Gastroesophageal sphincter (tissue), 3 donors: ENCODE measurements around the gene TBC1D10B.

Experiments
- POLR2AphosphoS5 ChIP-seq: sonication (generic); formaldehyde crosslinking; IDR thresholded peaks from one replicate; pipeline ENCODE4 v1.6.1; 2017; ENCODE audit warnings: antibody characterized with exemption
- TF ChIP-seq, protein P1 (sequence below), 4 experiments: fragments of 200-600 bp in 2 of 4; fragments of 450-650 bp in 2 of 4; sonication (generic) in 1 of 4; IDR thresholded peaks; one replicate each; pipeline ENCODE4 v1.5.1; 2017 to 2019; ENCODE audit warnings: antibody characterized with exemption in 4 of 4, mild to moderate bottlenecking in 2 of 4, moderate library complexity in 2 of 4

DNA sequence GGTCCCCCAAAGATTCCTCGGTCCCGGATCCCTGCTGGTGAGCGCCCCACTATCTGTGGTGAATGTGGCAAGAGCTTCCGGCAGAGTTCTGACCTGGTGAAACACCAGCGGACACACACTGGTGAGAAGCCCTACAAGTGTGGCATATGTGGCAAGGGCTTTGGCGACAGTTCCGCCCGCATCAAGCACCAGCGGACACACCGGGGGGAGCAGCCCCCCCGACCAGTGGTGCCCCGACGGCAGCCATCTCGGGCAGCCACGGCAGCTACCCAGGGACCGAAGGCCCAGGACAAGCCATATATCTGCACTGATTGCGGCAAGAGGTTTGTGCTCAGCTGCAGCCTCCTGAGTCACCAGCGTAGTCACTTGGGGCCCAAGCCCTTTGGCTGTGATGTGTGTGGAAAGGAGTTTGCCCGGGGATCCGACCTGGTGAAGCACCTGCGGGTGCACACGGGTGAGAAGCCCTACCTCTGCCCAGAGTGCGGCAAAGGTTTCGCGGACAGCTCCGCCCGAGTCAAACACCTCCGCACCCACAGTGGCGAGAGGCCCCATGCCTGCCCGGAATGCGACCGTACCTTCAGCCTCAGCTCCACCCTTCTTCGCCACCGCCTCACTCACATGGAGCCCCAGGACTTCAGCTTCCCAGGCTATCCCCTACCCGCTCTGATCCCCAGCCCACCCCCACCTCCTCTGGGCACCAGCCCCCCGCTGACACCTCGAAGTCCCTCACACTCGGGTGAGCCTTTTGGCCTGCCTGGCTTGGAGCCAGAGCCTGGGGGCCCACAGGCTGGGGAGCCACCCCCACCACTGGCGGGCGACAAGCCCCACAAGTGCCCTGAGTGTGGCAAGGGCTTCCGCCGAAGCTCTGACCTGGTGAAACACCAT, 27.7 kb upstream of the TBC1D10B start:
- no peak for TF ChIP-seq POLR2AphosphoS5
- TF ChIP-seq, protein P1, sequence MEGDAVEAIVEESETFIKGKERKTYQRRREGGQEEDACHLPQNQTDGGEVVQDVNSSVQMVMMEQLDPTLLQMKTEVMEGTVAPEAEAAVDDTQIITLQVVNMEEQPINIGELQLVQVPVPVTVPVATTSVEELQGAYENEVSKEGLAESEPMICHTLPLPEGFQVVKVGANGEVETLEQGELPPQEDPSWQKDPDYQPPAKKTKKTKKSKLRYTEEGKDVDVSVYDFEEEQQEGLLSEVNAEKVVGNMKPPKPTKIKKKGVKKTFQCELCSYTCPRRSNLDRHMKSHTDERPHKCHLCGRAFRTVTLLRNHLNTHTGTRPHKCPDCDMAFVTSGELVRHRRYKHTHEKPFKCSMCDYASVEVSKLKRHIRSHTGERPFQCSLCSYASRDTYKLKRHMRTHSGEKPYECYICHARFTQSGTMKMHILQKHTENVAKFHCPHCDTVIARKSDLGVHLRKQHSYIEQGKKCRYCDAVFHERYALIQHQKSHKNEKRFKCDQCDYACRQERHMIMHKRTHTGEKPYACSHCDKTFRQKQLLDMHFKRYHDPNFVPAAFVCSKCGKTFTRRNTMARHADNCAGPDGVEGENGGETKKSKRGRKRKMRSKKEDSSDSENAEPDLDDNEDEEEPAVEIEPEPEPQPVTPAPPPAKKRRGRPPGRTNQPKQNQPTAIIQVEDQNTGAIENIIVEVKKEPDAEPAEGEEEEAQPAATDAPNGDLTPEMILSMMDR (IDR thresholded peaks at IDR 0.05) = no peak
